ENCODE data around the gene DIAPH3.

The DIAPH3 gene

DNA sequence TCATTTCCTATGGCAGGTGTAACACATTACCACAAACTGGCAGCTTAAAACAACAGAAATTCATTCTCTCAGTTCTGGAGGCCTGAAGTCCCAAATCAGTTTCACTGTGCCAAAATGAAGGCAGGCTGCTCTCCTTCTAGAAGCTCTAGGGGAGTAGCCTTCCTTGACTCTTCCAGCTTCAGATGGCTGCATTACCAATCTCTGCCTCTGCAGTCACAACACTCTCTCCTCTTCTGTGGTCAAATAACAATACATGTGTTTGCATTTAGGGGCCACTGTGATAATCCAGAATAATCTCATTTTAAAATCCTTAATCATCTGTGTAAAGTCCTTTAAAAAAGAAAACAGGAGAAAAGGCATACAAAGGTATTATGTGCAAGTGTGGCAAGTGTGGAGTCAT, 7.8 kb downstream of the DIAPH3 start:
- TF ChIP-seq ZNF701 (tag by site-specific recombination; IDR thresholded peaks at IDR 0.05): no peak
- TF ChIP-seq ZNF530 (tag by site-specific recombination; IDR thresholded peaks at IDR 0.05; ENCODE audit: low read depth): no peak
- TF ChIP-seq ZNF155 (tag by site-specific recombination; IDR thresholded peaks at IDR 0.05): no peak
- TF ChIP-seq, protein P1, sequence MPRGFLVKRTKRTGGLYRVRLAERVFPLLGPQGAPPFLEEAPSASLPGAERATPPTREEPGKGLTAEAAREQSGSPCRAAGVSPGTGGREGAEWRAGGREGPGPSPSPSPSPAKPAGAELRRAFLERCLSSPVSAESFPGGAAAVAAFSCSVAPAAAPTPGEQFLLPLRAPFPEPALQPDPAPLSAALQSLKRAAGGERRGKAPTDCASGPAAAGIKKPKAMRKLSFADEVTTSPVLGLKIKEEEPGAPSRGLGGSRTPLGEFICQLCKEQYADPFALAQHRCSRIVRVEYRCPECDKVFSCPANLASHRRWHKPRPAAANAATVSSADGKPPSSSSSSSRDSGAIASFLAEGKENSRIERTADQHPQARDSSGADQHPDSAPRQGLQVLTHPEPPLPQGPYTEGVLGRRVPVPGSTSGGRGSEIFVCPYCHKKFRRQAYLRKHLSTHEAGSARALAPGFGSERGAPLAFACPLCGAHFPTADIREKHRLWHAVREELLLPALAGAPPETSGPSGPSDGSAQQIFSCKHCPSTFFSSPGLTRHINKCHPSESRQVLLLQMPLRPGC (tag by site-specific recombination; IDR thresholded peaks at IDR 0.05): no peak
- TF ChIP-seq ZNF747 (tag by site-specific recombination; IDR thresholded peaks at IDR 0.05): no peak
- POLR2A ChIA-PET: no interaction called here
- Histone ChIP-seq H3K9me3 (ENCODE audit: control insufficient read depth, insufficient read depth, low read depth, low read length) (no peaks in the 10 kb centered on the region), H3K27ac (ENCODE audit: extremely low read depth, low read depth, low read length) (no peak overlapping the region), H3K4me1 (ENCODE audit: control insufficient read depth, insufficient read depth, low read length) (0 out of 2 replicates have a peak, but pooled peaks cover 3% of the 10 kb centered on the region), H3K36me3 (ENCODE audit: control insufficient read depth in 2 of 2, insufficient read depth in 1 of 2, low read length in 2 of 2) (peaks cover 0 to 5% of the 10 kb centered on the region in 2 experiments; a peak in 2 of 3 replicates), H3K4me3 (ENCODE audit: low read depth, low read length) (no peak overlapping the region)
- CTCF ChIA-PET: no interaction called here

DNA sequence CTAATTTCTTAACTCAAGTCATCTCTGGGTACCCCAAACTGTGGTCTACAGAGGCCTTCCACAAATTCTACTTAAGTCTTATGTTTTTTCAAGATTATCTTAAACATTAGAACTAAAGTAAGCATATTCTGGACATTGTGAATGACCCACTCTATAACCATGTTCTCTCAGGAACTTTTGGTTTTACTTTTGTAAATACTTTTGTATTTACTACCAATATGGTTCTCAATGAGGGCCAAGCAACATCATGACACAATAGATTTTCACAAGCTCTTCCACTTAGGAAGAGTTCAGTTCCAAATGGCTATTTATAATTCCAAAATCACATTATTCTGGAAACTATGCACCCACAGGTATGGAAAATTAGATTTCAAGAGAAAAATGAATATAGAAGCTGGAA, 10.8 kb downstream of the DIAPH3 start:
- Histone ChIP-seq H3K9me3 (ENCODE audit: control insufficient read depth, insufficient read depth, low read depth, low read length) (no peaks in the 10 kb centered on the region), H3K27ac (ENCODE audit: extremely low read depth, low read depth, low read length) (no peak overlapping the region), H3K4me3 (ENCODE audit: low read depth, low read length) (no peak overlapping the region), H3K36me3 (ENCODE audit: control insufficient read depth in 2 of 2, insufficient read depth in 1 of 2, low read length in 2 of 2) (no peaks in the 10 kb centered on the region), H3K4me1 (ENCODE audit: control insufficient read depth, insufficient read depth, low read length) (0 out of 2 replicates have a peak, but pooled peaks cover 3% of the 10 kb centered on the region)
- TF ChIP-seq, protein P2, sequence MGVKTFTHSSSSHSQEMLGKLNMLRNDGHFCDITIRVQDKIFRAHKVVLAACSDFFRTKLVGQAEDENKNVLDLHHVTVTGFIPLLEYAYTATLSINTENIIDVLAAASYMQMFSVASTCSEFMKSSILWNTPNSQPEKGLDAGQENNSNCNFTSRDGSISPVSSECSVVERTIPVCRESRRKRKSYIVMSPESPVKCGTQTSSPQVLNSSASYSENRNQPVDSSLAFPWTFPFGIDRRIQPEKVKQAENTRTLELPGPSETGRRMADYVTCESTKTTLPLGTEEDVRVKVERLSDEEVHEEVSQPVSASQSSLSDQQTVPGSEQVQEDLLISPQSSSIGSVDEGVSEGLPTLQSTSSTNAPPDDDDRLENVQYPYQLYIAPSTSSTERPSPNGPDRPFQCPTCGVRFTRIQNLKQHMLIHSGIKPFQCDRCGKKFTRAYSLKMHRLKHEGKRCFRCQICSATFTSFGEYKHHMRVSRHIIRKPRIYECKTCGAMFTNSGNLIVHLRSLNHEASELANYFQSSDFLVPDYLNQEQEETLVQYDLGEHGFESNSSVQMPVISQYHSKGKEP (tag by site-specific recombination; IDR thresholded peaks at IDR 0.05): no peak
- TF ChIP-seq ZNF311 (tag by site-specific recombination; IDR thresholded peaks at IDR 0.05; ENCODE audit: borderline replicate concordance): no peak
- TF ChIP-seq OSR2 (tag by site-specific recombination; IDR thresholded peaks at IDR 0.05): no peak
- CTCF ChIA-PET: interaction anchor here (1.3 kb wide), 1 partner anchor 10 kb away, joined by 3 read pairs; the partner anchor contains the start of gene DIAPH3
- POLR2A ChIA-PET: interaction anchor here (1.5 kb wide), 1 partner anchor 11 kb away, joined by 4 read pairs; the partner anchor contains the start of gene DIAPH3

DNA sequence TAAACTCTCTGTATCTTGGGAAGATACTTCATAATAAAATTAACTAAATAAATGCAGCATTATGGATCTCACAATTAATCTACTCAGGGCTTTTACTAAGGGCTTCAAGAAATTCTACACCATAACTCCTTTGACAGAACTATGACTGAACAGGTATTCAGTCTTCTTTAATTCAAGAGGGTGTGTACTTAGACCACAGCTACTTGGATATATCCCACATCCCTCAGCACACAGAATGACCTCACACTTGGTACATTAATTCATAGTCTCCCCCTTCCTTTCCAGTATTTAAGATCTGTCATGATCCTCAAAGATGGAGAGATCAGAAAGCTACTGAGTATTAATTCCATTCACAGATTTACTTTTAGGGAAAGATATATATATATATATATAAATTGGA, 11.6 kb downstream of the DIAPH3 start:
- TF ChIP-seq ZNF138 (tag by site-specific recombination; IDR thresholded peaks at IDR 0.05; ENCODE audit: borderline replicate concordance) (no peak), ZNF366 (tag by site-specific recombination; conservative IDR thresholded peaks at IDR 0.05) (0 out of 2 replicates have a peak, but pooled peaks have one; percentile 10), KLF10 (tag by site-specific recombination; IDR thresholded peaks at IDR 0.05) (0 out of 2 replicates have a peak, but pooled peaks have one; percentile 38), SP3 (tag by site-specific recombination; IDR thresholded peaks at IDR 0.05) (no peak), ZFP37 (tag by site-specific recombination; IDR thresholded peaks at IDR 0.05) (no peak)
- TF ChIP-seq, protein P3, sequence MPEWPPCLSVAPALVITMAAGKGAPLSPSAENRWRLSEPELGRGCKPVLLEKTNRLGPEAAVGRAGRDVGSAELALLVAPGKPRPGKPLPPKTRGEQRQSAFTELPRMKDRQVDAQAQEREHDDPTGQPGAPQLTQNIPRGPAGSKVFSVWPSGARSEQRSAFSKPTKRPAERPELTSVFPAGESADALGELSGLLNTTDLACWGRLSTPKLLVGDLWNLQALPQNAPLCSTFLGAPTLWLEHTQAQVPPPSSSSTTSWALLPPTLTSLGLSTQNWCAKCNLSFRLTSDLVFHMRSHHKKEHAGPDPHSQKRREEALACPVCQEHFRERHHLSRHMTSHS (tag by site-specific recombination; IDR thresholded peaks at IDR 0.05): no peak
- TF ChIP-seq, protein P4, sequence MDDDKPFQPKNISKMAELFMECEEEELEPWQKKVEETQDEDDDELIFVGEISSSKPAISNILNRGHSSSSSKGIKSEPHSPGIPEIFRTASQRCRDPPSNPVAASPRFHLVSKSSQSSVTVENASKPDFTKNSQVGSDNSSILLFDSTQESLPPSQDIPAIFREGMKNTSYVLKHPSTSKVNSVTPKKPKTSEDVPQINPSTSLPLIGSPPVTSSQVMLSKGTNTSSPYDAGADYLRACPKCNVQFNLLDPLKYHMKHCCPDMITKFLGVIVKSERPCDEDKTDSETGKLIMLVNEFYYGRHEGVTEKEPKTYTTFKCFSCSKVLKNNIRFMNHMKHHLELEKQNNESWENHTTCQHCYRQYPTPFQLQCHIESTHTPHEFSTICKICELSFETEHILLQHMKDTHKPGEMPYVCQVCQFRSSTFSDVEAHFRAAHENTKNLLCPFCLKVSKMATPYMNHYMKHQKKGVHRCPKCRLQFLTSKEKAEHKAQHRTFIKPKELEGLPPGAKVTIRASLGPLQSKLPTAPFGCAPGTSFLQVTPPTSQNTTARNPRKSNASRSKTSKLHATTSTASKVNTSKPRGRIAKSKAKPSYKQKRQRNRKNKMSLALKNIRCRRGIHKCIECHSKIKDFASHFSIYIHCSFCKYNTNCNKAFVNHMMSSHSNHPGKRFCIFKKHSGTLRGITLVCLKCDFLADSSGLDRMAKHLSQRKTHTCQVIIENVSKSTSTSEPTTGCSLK (tag by site-specific recombination; IDR thresholded peaks at IDR 0.05): no peak
- Histone ChIP-seq H3K36me3 (ENCODE audit: control insufficient read depth in 2 of 2, insufficient read depth in 1 of 2, low read length in 2 of 2) (no peaks in the 10 kb centered on the region), H3K4me1 (ENCODE audit: control insufficient read depth, insufficient read depth, low read length) (0 out of 2 replicates have a peak, but pooled peaks cover 3% of the 10 kb centered on the region), H3K27ac (ENCODE audit: extremely low read depth, low read depth, low read length) (no peak overlapping the region), H3K9me3 (ENCODE audit: control insufficient read depth, insufficient read depth, low read depth, low read length) (no peaks in the 10 kb centered on the region), H3K4me3 (ENCODE audit: low read depth, low read length) (no peak overlapping the region)
- POLR2A ChIA-PET: no interaction called here
- CTCF ChIA-PET: no interaction called here
